Testis (tissue), 3 donors: Measurements from ENCODE around the gene SAP30. TPM values are rescaled to one million over a fixed set of nuclear protein-coding genes. Genes with fewer than 3 reads are reported as not detected.

Source experiments
- DNase-seq: peaks from one replicate; pipeline ENCODE4 v3.0.0-alpha.2; 2019
- H3K27ac ChIP-seq, 2 donors: fragments of 200-600 bp; sonication (generic); one replicate each; pipeline ENCODE4 v1.5.1; 2019
- H3K27me3 ChIP-seq: fragments of 200-600 bp; sonication (generic); one replicate; pipeline ENCODE4 v1.5.1; 2019
- H3K36me3 ChIP-seq: fragments of 200-600 bp; sonication (generic); one replicate; pipeline ENCODE4 v1.5.1; 2017; ENCODE audit warnings: low read depth; ENCODE audit errors: missing control alignments
- H3K4me1 ChIP-seq: fragments of 200-600 bp; sonication (generic); one replicate; pipeline ENCODE4 v1.5.1; 2019
- H3K4me3 ChIP-seq, 2 donors: fragments of 200-600 bp; sonication (generic); one replicate each; pipeline ENCODE4 v1.5.1; 2017 to 2019
- H3K9me3 ChIP-seq: fragments of 200-600 bp; sonication (generic); one replicate; pipeline ENCODE4 v1.5.1; 2017
- POLR2A ChIP-seq: fragments of 450-650 bp; IDR thresholded peaks from one replicate; pipeline ENCODE4 v1.6.1; 2017; ENCODE audit warnings: antibody characterized with exemption, mild to moderate bottlenecking, moderate library complexity
- WGBS, 2 donors: methylation state at CpG; one replicate each; pipeline ENCODE4 v1.1.5; 2018; 5-methylcytosine and 5-hydroxymethylcytosine counted together
- intact Hi-C: fragments of 100-400 bp; cut with DNase I; formaldehyde crosslinking; loops from one replicate; pipeline ENCODE4 v1.15.1; 2023; ENCODE audit warnings: low total_unique reads
- polyA plus RNA-seq: library from polyadenylated mRNA; stranded (reverse); fragments of 350-450 nt; fragmentation: Illumina TruSeq; extraction: RNeasy Lipid Tissue Mini Kit (QIAGEN cat#74804); gene quantifications from one replicate; pipeline ENCODE4 v1.2.3, GENCODE V29; 2014; ENCODE audit warnings: low read depth, low replicate concordance; ENCODE audit not compliant: insufficient read depth
- total RNA-seq, 2 donors: library from RNA; depleted of rRNA; stranded (reverse); fragments of >200 nt; gene quantifications; one replicate each; pipeline ENCODE4 v1.2.3, GENCODE V29; 2016
- TF ChIP-seq, protein P1 (sequence below), 3 experiments: fragments of 450-650 bp in 2 of 3; fragments of 200-600 bp in 1 of 3; sonication (generic) in 1 of 3; IDR thresholded peaks; one replicate each; pipeline ENCODE4 v1.5.1; 2016 to 2019; ENCODE audit warnings: antibody characterized with exemption in 3 of 3, mild to moderate bottlenecking in 2 of 3, moderate library complexity in 1 of 3

Gene SAP30
- total and polyA plus RNA-seq, 3 donors from 2014 or later = 45.8 to 57.0 (median 49.0) TPM

GRCh38 chr4:173420324-173420752 lies 49.6 kb downstream of the SAP30 start:
- no peak for TF ChIP-seq POLR2A
- TF ChIP-seq, protein P1, sequence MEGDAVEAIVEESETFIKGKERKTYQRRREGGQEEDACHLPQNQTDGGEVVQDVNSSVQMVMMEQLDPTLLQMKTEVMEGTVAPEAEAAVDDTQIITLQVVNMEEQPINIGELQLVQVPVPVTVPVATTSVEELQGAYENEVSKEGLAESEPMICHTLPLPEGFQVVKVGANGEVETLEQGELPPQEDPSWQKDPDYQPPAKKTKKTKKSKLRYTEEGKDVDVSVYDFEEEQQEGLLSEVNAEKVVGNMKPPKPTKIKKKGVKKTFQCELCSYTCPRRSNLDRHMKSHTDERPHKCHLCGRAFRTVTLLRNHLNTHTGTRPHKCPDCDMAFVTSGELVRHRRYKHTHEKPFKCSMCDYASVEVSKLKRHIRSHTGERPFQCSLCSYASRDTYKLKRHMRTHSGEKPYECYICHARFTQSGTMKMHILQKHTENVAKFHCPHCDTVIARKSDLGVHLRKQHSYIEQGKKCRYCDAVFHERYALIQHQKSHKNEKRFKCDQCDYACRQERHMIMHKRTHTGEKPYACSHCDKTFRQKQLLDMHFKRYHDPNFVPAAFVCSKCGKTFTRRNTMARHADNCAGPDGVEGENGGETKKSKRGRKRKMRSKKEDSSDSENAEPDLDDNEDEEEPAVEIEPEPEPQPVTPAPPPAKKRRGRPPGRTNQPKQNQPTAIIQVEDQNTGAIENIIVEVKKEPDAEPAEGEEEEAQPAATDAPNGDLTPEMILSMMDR (IDR thresholded peaks at IDR 0.05) = peak; percentile 23 to 44 (median 24)
- H3K9me3 ChIP-seq = no peaks in the 10 kb centered on the region
- H3K27me3 ChIP-seq = no peaks in the 10 kb centered on the region
- intact Hi-C loops = no loop called here
- no peaks in the 10 kb centered on the region for H3K4me1 ChIP-seq
- no peak overlapping the region for H3K27ac ChIP-seq
- no peak for DNase-seq
- H3K36me3 ChIP-seq = no peaks in the 10 kb centered on the region
- H3K4me3 ChIP-seq = no peak overlapping the region
- WGBS, 2 donors = 24 to 26% methylated on average over 4 of the region's 4 CpGs

DNA sequence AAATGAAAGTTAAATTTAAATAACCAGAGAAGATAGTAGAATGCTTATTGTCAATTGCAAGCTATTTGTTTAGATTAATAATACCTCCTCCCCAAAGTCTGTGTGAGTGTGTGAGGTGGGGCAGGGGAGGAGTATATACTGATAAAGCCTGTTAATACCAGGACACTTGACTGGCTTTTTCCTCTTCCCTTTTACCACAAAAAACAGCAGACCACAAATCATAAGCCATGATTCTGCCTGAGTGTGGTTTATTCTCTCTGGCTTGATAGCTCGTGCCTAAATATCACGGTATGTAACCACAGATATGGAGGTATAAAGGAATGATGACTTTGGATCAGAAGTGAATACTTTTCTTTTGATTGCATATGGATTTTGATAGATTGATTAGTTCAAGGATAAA lies 50.0 kb downstream of the SAP30 start:
- H3K4me3 ChIP-seq = no peak overlapping the region
- no peaks in the 10 kb centered on the region for H3K9me3 ChIP-seq
- H3K27me3 ChIP-seq = no peaks in the 10 kb centered on the region
- no peak overlapping the region for H3K27ac ChIP-seq
- H3K4me1 ChIP-seq = no peaks in the 10 kb centered on the region
- no peak for DNase-seq
- intact Hi-C loops = no loop called here
- TF ChIP-seq POLR2A = no peak
- TF ChIP-seq, protein P1 (IDR thresholded peaks at IDR 0.05) = no peak
- H3K36me3 ChIP-seq = no peaks in the 10 kb centered on the region
- WGBS, 2 donors = 88 to 93% methylated on average over 2 of the region's 2 CpGs

DNA sequence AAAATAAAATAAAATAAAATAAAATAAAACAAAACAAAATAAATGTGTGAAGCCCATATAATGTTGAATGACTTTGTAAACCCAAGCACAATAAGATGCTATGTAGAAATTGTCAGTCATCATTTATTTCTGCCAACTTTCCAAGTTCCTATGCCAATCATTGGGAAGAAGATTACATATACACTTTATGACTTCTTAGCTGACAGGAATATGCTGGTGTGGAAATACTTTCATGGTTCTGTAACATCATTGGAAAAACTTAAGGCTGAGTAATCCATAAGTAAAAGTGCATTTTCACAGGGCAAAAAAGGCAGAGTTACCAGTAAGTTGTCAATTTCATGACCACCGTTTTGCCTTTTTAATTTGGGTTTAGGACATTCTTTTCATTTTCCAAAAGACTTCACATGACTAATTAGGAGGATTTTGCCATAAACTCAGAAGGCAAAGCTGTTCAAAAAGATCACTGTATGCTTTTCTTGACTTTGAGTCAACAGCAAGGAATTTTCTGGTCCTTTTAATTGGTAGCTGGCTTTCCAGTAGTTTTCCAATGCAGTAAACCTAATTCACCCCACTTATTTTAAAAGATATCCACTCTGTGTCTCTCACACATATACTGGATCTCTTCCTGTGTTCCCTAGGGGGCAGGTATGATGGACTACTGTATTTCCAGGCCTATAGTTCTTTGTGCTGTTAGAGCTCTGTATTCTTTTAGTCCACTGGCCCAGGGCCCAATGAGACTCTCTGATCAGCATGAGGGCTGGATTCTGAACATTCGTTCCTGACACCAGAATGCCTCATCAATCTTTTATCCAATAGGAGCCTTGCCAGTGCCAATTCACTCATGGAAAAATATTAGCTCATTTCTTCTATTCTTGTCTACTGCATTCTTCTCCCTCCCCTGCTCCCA lies 54.4 kb downstream of the SAP30 start:
- DNase-seq = no peak
- intact Hi-C loops = no loop called here

DNA sequence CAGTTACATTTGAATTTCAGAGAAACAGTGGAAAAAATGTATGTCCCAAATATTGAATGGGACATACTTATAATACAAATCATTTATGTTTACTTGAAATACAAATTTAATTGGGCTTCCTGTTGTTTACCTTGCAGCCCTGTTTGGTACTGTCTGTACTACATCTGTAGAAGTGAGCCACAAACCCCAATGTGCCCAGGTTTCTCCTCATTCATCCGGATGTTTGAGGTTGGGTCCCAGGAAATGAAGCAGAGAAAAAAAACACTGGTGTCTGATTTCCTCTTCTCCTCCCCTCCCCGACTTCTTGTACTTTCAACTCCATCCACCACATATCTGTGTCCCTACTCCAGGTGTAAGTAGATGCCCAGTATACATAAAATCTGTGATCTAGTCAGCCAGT lies 55.3 kb downstream of the SAP30 start:
- Histone ChIP-seq H3K27ac (no peak overlapping the region), H3K4me3 (no peak overlapping the region), H3K4me1 (no peaks in the 10 kb centered on the region), H3K27me3 (no peaks in the 10 kb centered on the region), H3K9me3 (no peaks in the 10 kb centered on the region), H3K36me3 (no peaks in the 10 kb centered on the region)
- TF ChIP-seq, protein P1 (IDR thresholded peaks at IDR 0.05) = no peak
- no peak for TF ChIP-seq POLR2A
- no peak for DNase-seq
- 94% methylated on average over 2 of the region's 2 CpGs for WGBS, 2 donors
- intact Hi-C loops = no loop called here

More for the DNA sequence above, 54.4 kb downstream of the SAP30 start:
- no peak overlapping the region for H3K27ac ChIP-seq
- no peak overlapping the region for H3K4me3 ChIP-seq
- 53 to 57% methylated on average over 2 of the region's 2 CpGs for WGBS, 2 donors
- H3K36me3 ChIP-seq = no peaks in the 10 kb centered on the region
- no peaks in the 10 kb centered on the region for H3K27me3 ChIP-seq
- no peak for TF ChIP-seq POLR2A
- TF ChIP-seq, protein P1 (IDR thresholded peaks at IDR 0.05) = no peak
- H3K4me1 ChIP-seq = no peaks in the 10 kb centered on the region
- H3K9me3 ChIP-seq = no peaks in the 10 kb centered on the region

Other genes with a start within 250 kb of the SAP30 start
- gene GALNT7, start 202.1 kb upstream of the SAP30 start, total RNA-seq = 10 to 100 TPM; 28.8 to 32.0 TPM
- gene GALNT7, start 202.1 kb upstream of the SAP30 start, polyA plus RNA-seq = 18.0 TPM
- gene HMGB2, start 36.6 kb upstream of the SAP30 start, total RNA-seq = 100 to 1,000 TPM in 1 of 2 donors, 10 to 100 TPM in 1; 80.1 to 117 TPM
- gene HMGB2, start 36.6 kb upstream of the SAP30 start, polyA plus RNA-seq = 235 TPM
- gene SCRG1, start 28.2 kb downstream of the SAP30 start, total RNA-seq = 10 to 100 TPM; 22.9 to 32.0 TPM
- 29.1 TPM for gene SCRG1, start 28.2 kb downstream of the SAP30 start, polyA plus RNA-seq
- gene HAND2, start 159.3 kb downstream of the SAP30 start, total RNA-seq = 10 to 100 TPM in 1 of 2 donors, 1 to 10 TPM in 1; 9.4 to 12.3 TPM
- 3.5 TPM for gene HAND2, start 159.3 kb downstream of the SAP30 start, polyA plus RNA-seq